IPS-11a (cell line): ENCODE measurements around the gene CAMTA1.

Source experiments
- H3K4me3 ChIP-seq: one replicate; pipeline ENCODE4 v1.5.1; 2013; ENCODE audit warnings: low read depth, low read length, control low read depth

The CAMTA1 gene

DNA sequence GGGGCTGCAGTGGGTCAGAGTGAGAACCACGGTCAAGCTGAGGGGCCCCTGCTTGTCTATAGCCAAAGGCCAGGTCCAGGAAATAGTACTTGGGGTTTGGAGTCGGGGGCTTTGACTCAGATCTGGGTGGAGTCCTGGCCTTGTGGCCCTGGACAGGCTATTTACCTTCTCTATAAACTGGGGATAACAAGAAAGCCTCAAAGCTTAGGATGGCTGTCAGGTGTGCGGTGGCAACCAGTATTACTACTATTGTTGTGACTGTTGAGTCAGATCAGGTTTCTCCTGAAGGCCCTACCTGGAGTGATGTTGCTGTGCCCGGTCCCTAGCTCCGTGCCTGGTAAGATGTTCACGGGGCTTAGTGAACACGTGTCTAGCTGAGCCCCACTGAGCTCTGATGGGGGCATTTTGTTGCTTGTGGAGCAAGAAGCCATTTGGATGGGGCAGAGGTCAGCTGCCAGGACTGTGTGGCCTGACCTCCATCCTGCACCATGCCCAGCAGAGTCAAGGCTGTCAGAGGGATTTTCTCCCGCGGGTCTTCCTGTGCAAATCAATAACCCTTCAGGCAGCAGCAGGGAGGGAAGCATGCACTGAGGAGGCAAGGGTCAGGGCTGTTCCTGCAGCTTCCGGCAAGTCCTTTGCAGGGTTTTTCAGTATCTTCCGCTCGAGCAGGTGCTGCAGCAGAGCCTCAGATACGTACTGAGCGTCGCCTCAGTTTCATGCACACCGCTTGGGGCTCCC lies 170.3 kb downstream of the CAMTA1 start:
- H3K4me3 ChIP-seq: no peak overlapping the region

DNA sequence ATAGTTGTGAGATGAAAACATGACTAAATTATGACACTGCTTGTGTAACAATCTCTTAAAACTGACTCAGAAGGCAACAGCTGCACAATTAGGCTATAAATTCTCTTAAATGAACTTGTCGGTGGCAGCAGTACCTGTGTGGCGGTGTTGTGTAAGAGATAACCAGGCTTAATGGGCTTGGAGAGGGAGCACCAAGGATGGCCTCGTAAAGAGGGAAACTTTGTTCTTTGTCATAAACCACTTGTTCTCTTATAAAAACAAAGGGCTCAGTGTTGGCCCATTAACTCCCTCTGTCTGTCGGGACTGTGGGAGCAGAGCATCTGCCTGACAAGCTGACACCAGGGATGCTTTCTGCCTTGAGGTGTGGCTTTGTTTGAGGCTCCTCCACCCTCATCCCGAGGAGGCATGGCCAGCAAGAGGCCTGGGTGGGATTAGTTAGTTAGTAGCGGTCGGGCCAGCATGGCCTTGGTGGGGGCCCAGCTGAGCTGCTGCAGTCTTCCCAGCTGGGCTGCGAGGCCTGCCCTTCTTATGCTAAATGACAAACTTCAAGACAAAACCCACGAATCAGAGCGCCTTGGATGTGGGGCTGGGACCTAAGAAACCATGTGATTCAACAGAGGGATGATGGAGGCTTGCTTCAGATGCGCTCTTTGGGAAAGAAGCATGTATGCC lies 171.4 kb downstream of the CAMTA1 start:
- H3K4me3 ChIP-seq: no peak overlapping the region

DNA sequence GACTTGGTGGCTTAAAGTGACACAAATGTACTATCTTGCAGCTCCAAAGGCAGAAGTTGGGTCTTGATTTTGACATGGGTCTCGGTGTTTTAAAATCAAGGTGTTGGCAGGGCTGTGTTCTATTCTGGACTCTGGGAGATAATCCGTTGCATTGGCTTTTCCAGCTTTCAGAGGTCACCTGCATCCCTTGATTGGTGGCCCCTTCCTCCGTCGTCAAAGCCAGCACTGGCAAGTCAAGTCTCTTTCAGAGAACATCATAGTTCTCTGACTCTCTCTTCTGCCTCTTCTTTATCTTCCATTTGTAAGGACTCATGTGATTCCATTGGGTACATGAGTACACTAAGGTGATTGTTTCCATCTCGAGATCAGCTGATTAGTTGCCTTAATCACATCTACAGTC lies 172.1 kb downstream of the CAMTA1 start:
- H3K4me3 ChIP-seq: no peak overlapping the region

DNA sequence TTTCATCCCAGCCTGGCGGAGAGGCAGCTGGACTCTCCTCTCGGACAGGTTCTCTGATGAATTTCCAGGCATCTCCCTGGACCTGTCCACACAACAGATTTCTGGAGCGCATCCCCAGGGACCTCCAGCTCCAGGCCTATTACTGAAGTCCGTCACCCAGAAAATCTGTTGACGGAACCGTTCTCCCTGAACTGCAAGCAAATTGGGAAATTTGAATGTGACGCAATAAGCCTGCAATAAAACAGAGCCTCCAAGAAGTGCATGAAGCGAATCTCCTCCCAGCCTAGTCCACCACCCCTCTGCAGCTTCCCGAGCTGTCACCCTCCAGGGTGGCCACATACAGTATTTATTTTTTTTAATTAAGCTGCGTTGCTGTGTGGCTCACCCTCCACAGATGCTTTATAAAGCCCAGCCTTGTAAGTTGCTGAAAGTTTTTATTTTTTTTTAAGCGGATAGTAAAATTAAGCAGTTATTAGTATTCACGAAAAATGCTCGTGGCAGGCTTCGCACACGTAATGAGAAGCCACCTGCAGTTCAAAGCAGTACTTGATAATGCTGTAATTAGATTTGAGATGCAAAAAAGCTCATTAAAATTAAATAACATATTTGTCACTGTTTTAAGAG lies 173.3 kb downstream of the CAMTA1 start:
- no peak overlapping the region for H3K4me3 ChIP-seq

DNA sequence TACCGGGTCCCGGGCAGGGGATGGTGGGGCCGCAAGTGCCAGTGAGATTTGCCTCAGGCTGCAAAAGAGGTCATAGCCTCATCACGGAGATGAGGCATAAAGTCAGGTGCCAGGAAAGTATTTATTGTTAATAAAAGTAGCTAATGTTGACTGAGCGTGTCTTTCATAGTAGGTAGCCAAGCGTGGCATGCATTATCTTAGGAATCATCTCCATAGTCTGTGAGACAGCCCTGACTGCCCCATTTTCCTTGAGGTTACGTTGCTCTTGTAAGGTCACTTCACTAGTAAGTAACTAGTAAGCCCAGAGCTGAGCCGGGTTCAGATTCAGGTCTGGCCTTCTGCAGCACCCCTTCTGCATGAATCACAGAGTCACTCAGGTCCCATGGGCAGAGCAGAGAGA lies 174.2 kb downstream of the CAMTA1 start:
- H3K4me3 ChIP-seq: no peak overlapping the region

DNA sequence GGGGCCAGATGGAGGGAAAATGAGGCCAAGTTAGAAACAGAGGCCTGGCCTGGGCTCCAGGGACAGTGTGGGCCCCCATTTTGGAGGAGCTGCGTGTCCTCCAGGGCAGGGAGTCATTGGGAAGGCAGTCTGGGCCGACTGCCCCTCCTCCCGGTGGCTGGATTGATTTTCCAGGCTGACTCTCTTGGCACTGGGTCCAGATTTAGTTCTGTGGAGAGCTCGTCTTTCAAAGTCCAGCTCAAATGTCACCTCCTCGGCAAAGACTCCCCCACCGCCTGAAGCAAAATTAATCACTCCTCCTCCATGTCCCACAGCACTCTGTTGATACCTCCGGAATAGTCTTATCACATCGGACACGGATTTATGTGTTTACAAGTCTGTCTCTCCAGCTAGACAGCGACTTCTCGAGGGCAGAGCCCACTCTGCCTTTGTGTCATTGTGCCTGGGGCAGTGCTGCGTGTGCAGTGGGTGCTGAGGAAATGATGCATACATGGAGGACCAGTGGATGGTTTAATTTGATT lies 175.1 kb downstream of the CAMTA1 start:
- H3K4me3 ChIP-seq: no peak overlapping the region

DNA sequence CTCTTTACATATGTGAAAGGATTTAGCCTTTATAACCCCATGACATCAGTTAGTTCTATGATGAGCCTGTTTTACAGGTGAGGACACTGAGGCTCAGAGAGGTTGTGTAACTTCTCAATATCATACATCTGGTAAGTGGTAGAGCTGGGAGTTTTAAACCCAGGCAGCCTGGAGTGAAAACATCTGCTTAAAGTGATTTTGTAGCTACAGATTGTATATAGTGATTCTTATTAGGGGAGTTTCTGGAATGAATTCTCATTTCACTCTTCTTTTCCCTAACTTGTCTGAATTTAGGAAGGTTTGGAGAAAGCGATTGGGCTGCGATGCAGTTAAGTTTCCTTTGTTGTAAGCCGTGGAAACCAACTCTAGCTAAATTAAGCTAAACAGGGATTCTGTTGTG lies 175.6 kb downstream of the CAMTA1 start:
- H3K4me3 ChIP-seq: no peak overlapping the region

DNA sequence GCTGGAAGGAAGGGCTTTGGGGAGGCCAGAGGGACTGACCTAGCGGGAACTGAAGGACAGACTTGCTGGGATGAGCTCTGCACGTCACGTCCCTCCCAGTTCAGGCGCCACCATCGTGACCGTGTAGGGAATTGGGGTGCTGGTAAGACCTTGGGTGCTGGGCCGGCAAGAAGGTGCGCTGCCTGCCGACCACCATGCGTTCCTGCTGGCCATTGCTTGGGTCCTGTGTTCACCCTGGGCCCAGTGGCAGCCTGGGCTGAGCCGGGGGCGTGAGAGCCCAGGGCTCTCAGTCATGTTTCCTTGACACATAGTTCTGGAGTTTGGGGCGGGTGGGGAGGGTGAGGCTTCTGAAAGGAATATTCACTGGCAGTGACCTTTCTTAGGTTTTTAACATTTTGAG lies 176.0 kb downstream of the CAMTA1 start:
- peak overlapping the region; percentile 64 for H3K4me3 ChIP-seq

DNA sequence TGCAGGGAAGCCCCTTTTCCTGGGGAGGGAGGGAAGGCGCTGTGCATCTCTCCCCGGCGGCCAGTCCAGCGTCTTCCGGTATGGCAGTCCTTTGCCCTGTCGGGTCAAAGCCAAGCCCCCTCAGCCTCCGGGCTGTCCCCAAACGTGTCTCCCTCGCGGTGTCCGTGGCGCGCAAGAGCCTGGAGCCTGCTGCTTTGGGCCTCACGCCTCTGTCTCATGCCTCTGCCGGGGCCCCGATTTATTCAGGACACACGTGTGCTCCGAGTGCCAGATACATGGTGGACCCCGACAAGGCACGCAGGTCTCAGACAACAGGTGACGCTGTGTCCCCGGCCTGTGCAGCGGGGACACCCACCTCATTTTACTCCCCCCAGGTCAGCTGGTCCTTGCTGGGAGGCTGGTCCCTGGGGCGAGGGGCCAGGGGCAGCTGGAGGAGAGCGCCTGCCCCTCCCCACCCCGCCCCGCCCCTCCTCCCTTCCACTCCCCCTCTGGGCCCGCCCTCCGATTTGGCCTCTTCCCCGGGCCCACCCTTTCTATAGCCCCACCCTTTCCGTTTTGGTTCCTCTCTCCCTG lies 176.7 kb downstream of the CAMTA1 start:
- peak overlapping the region; percentile 64 for H3K4me3 ChIP-seq

DNA sequence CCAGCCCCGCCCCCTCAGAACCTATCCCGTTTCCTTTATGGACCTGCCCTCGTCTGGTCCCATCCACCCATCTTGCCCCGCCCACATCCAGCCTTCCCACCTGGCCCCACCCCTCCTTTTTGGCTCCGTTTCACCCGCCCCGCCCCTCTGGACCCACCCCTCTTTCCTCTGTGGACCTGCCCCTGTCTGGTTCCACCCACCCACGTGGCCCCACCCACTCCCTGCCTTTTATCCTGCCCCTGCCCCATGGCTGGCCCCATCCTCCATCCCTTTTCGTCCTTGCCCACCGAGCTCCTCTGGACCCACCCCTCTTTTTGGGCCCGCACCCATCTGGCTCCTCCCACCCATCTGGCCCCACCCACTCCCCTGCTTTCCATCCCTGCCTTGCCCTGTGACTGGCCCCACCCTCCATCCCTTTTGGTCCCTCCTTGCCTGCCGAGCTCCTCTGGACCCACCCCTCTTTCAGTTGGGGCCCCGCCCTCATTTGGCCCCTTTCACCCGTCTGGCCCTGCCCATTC lies 177.3 kb downstream of the CAMTA1 start:
- no peak overlapping the region for H3K4me3 ChIP-seq

DNA sequence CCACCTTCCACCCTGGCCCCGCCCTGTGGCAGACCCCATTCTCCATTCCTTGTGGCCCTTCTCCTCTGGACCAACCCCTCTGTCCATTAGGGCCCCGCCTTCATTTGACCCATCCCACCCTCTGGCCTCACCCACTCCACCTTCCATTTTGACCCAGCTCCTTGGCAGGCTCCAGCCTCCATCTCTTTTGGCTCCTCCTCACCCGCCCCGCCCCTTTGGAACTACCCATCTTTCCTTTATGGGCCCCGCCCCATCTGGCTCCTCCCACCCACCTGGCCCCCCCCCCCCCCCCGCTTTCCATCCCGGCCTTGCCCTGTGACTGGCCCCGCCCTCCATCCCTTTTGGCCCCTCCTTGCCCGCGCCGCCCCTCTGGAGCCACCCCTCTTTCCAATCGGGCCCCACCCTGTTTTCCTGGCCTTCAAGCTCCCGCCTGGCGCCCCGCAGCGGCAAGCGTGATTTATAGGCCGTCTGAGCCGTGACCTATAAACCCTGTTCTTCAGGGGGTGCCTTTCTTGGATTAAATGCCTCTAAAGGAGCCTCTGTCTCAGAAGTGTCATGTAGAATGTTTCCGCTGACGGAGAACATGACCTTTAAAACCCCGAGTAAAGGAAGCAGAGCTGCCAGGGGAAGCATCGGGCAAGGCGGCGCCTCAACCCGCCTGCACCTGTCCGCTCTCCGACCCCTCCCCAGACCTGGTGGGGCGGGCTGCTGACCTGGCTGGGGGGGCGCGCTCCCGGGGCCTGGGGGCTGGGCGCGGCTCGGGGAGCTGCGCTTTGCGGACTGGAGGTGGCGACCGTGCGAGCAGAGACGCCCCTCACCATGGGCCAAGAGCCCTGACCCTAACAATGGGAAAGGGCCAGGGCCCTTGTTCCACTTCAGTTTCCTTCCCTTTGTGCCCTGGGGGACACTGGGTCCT lies 178.0 kb downstream of the CAMTA1 start:
- H3K4me3 ChIP-seq: peak overlapping the region; percentile 43

DNA sequence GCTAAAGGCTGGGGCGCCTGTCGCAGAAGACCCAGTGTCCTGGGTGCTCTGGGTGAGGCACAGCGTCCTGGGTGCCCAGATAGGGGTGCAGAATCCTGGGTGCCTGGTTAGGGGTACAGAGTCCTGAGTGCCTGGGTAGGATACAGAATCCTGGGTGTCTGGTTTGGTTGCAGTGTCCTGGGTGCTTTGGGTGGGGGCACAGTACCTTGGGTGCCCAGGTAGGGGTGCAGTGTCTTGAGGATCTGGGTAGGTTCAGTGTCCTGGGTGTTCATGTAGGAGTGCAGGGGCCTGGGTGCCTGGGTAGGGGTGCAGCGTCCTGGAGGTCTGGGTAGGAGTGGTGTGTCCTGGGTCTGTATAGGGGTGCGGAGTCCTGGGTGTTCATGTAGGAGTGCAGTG lies 178.7 kb downstream of the CAMTA1 start:
- H3K4me3 ChIP-seq: peak overlapping the region; percentile 13

DNA sequence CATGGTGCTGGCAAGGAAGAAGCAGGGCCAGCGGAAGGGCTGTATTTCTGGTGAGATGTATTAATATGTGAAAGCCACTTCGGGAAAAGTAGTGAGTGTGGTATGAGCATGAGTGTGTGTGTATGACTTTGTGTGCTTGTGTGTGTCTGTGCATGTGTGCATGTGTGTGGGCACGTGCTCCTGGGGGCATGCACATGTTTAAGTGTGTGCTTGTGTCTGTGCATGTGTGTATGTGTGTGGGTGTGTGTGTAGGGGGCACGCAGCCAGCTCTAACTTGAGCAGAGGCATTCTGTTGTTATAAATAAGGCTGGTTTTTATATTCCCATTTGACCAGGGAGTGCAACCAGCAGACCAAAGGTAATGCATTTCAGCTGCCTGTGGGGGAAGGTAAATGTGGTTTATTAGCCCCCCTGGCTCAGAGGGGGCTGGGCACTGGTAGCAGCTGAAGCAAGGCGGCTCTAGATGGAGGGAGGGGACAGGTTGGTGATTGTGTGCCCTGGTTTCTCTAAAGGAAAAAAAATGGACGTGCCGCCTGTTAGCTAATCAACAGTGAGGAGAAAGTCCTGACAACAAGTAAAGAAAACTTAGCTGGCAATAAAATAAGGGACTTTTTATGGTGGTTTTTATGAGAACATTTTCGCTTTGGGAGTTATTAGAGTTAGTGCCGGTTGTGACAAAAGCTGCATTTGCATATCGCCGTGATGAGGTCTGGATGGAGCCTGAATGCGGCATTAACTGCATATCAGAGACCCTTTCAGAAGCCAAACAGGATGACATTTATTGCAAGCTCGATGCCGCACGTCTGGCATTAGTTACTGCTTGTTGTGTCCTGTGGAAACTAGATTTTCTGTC lies 180.1 kb downstream of the CAMTA1 start:
- H3K4me3 ChIP-seq: no peak overlapping the region

DNA sequence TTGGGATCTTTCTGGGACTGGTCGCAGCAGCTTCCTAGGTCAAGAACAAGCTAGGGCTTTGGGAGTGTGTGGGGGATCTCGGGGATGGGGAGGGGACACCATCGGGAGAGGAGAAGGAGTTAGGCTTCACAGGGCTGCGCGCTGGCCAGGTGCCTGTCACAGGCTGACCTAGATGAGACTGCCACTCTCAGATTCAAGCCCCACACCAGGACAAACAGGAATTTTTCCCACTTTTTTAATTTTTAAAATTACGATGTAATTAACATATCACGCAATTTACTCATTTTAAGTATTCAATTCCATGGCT lies 180.6 kb downstream of the CAMTA1 start:
- no peak overlapping the region for H3K4me3 ChIP-seq

DNA sequence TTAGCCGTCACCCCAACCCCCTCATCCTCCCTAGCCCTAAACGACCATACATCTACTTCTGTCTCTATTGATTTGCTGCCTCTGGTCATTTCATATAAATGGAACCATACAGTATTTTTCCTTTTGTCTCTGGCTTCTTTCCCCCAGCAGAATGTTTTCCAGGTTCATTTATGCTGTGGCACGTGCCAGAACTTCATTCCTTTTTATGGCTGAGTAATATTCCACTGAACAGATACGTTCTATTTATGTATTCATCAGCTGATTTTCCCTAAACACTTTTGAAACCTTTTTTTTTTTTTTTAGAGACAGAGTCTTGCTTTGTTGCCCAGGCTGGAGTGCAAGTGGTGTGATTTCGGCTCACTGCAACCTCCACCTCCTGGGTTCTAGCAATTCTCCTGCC lies 181.1 kb downstream of the CAMTA1 start:
- no peak overlapping the region for H3K4me3 ChIP-seq

DNA sequence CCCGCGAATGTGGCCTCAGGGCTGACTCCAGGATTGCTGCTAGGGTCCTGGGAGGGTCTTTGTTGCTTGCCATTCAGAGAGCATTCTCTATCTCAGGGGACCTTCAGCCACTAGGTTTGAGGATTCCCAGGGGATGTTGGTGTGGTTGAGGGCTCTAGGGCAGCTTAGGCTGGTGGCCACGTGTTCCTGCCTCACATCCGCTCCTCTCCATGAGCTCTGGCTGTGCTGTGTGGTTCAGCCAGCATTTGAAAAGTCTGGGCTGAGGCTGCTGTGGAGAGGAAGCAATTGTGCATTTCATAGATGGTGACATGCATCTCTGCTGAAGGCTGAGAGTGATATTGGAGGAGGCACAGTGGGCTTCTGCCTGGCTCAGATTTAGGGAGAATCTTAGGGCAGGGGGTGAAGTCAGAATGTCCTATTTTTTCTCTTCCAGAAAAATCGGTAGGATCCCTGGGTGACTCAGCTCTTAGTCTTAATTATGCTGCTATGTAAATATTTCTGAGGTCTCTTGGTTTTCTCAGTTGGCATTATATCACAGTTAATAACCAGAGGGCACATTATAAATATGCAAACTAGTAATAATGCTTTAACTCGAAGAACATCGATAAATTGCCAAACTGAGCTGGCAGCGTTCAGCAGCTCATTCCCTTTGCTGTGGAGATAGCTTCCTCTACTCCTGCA lies 182.3 kb downstream of the CAMTA1 start:
- H3K4me3 ChIP-seq: no peak overlapping the region

DNA sequence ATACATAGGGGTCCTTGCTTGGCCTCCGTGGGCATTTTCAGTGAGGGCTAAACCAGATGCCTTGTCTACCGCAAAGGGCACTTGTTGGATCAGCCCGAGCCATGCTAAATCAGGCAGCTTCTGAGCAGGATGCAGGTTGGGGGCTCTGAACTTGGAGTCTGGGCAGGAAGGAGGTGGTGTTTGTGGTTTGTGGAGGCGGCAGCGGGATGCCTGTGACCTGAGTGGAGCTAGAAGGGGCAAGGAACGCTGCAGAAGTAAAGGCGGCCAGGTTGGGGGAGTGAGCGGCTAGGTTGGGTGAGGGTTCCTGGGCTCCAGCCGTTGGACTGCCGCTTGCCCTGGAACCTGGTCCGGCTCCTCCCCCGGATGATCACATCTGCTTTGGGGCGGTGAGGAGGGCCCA lies 183.9 kb downstream of the CAMTA1 start:
- no peak overlapping the region for H3K4me3 ChIP-seq

DNA sequence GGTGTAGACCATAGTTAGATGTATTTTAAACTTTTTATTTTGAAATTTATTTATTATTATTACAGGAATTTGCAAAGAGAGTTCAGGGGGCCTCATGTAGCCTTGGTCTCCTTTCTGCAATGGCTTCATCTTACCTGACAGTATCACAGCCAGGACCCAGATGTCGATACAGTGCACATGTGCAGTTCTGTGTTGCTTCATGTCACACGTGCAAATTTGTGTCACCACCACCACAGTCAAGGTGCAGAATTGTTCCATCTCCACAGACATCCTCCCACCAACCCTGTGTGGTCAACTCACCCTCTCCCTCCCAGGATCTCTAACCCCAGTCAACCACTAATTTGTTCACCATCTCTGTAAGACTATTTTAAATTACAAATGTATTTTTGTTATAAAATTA lies 184.5 kb downstream of the CAMTA1 start:
- H3K4me3 ChIP-seq: no peak overlapping the region

DNA sequence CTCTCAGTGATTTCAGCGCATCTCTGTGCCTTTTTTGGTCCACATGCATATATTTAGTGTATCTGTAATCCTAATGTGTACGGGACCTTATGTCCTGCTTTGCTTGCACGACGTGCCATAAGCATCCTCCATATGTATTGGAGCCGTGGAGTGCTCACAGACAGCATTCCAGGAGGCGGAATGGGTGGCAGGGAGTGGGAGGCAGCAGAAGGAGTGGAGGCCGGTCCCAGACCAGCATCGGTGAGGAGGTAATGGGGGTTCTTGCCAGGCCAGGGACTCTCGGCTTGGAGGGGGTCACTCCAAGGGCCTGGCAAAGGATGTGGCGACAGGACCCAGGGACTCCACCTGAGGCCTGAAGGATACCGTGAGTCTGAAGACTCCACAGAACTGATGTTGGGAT lies 185.0 kb downstream of the CAMTA1 start:
- no peak overlapping the region for H3K4me3 ChIP-seq
